GM12875 (cell line): ENCODE results near the gene S100A1.

Experiments
- H3K4me3 ChIP-seq: one replicate; pipeline ENCODE4 v1.5.1; 2011; ENCODE audit warnings: low read depth, low read length, control low read depth
- CTCF ChIP-seq: IDR thresholded peaks from 2 replicates; pipeline ENCODE4 v1.5.1; 2011; ENCODE audit warnings: low read depth, mild to moderate bottlenecking, control low read depth, inconsistent platforms, low read length, moderate library complexity, borderline replicate concordance; ENCODE audit not compliant: insufficient read depth

Gene S100A1

GRCh38 chr1:153631047-153632022, 3.1 kb downstream of the S100A1 start:
- no peak overlapping the region for H3K4me3 ChIP-seq
- TF ChIP-seq CTCF, result no peak

- H3K4me3 ChIP-seq, result peak overlapping the region; percentile 36
Observed at GRCh38 chr1:153633161-153633753, 5.0 kb downstream of the S100A1 start.

GRCh38 chr1:153633754-153634665, 5.8 kb downstream of the S100A1 start, which contains the start of gene CHTOP:
Gene CHTOP, plus strand, starts transcription at chr1:153634066. Its CDS starts 2,523 bp downstream, at chr1:153636589.
- H3K4me3 ChIP-seq, result peak within 1 kb of the TSS; percentile 72
- TF ChIP-seq CTCF, result no peak

More at GRCh38 chr1:153633161-153633753, 5.0 kb downstream of the S100A1 start:
- TF ChIP-seq CTCF, result no peak

- H3K4me3 ChIP-seq, result no peak overlapping the region
- TF ChIP-seq CTCF, result no peak
Observed at GRCh38 chr1:153635872-153636271, 7.6 kb downstream of the S100A1 start.

- no peak overlapping the region for H3K4me3 ChIP-seq
Observed at GRCh38 chr1:153636312-153636711, 8.1 kb downstream of the S100A1 start.

More at GRCh38 chr1:153636312-153636711, 8.1 kb downstream of the S100A1 start:
- no peak for TF ChIP-seq CTCF
